HUES48 (cell line): Measurements from ENCODE around the gene TRIM42.

Source experiments
- H3K27ac ChIP-seq: one replicate; pipeline ENCODE4 v1.7.0; 2013; ENCODE audit warnings: low read depth, low read length, inconsistent platforms
- H3K27me3 ChIP-seq: 2 replicates; pipeline ENCODE4 v1.6.1; 2013; ENCODE audit warnings: mild to moderate bottlenecking, low read length; ENCODE audit not compliant: control insufficient read depth, insufficient read depth
- H3K36me3 ChIP-seq: 2 replicates; pipeline ENCODE4 v1.6.1; 2013; ENCODE audit warnings: low read length; ENCODE audit not compliant: control insufficient read depth, insufficient read depth
- H3K4me1 ChIP-seq: 2 replicates; pipeline ENCODE4 v1.6.1; 2013; ENCODE audit warnings: mild to moderate bottlenecking, low read length; ENCODE audit not compliant: control insufficient read depth, insufficient read depth
- H3K4me3 ChIP-seq: 2 replicates; pipeline ENCODE4 v1.5.1; 2013; ENCODE audit warnings: mild to moderate bottlenecking, low read depth, low read length
- H3K9ac ChIP-seq: 2 replicates; pipeline ENCODE4 v1.6.1; 2013; ENCODE audit warnings: mild to moderate bottlenecking, low read depth, low read length, moderate library complexity
- H3K9me3 ChIP-seq: 2 replicates; pipeline ENCODE4 v1.6.1; 2013; ENCODE audit warnings: low read length; ENCODE audit not compliant: control insufficient read depth, insufficient read depth

TRIM42 gene

DNA sequence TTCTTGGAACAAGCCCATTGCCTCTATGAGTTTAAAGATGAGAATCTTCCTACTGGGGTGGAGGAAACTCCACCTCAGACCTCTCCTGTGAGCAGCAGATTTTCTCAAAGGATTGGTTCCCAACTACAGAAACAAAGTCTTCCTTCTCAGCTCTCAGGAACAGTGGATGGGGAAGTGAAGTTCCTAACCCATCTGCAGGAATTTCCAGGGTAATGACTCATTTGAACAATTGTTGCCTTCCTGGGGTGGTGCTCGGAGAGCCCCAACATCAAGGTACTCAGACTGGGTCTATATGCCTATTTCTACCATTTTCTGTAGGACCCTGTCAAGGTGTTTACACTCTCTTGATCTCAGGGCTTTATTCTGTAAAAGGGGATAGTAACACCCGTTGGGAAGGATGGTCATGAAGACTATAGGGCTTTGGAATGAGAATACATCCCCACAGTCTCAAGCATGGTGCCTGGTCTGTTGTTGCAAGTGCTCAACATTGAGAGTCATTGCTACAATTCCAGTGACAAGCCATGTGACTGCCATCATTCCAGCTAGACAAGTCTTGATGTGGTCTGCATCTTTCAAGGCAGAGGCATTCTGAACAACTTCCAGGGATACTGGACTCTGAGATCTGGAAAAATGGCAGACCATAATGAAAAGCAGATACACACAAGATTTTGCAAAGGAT lies 33.0 kb downstream of the TRIM42 start:
- no peaks in the 10 kb centered on the region for H3K27me3 ChIP-seq
- no peak overlapping the region for H3K9ac ChIP-seq
- H3K4me3 ChIP-seq, result no peak overlapping the region
- peaks cover 6% of the 10 kb centered on the region; the same call in 1 of the 2 replicates for H3K4me1 ChIP-seq
- H3K36me3 ChIP-seq, result no peaks in the 10 kb centered on the region
- no peak overlapping the region for H3K27ac ChIP-seq
- H3K9me3 ChIP-seq, result peaks cover 2% of the 10 kb centered on the region; the same call in 1 of the 2 replicates

DNA sequence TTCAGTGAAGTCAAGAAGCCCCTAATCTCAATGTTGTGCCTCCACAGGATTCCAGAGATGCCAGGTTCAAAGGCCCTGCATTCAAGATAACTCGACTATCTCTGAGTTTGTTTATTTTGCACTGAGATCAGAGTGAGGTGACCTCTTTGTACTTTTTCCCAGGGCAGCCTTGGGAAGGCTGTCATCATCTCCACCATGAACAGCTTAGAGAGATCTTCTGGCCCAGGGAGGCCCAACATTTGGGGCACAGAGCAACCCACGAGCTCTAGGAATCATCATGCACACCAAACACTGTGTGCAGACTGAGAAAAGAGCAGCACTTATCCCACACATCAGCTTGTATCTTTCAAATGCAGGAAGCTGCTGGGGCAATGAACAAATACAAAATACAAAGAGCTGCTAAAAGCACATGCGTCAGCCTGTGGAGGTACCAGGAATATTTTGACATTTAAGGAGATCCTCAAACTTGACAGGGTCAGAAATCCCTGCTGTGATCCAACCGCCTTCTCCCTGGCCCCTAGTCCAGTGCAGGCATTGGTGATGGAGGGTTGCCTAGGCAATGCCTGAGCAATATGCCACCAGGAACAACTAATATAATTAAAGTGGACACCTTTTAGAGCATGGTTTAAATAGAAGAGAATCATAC lies 33.6 kb downstream of the TRIM42 start:
- Histone ChIP-seq H3K27ac (no peak overlapping the region), H3K9ac (no peak overlapping the region), H3K4me3 (no peak overlapping the region), H3K4me1 (peaks cover 6% of the 10 kb centered on the region; the same call in 1 of the 2 replicates), H3K27me3 (no peaks in the 10 kb centered on the region), H3K36me3 (no peaks in the 10 kb centered on the region), H3K9me3 (no peaks in the 10 kb centered on the region)

DNA sequence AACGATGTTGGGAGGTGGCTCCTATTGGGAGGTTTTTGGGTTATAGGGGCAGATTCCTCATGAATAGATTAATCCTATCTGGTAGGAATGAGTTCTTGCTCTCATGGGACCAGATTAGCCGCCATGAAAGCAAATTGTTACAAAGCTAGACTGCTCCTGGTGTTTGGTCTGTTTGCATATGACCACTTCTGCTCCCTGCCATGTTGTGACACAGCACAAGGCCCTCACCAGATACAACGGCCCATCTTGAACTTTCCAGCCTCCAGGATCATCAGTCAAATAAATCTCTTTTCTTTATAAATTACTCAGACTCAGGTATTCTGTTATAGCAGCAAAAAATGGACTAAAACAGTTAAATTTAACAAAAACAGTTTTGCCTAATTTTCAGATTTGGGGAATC lies 34.4 kb downstream of the TRIM42 start:
- Histone ChIP-seq H3K27me3 (no peaks in the 10 kb centered on the region), H3K9ac (no peak overlapping the region), H3K4me1 (peaks cover 6% of the 10 kb centered on the region; the same call in 1 of the 2 replicates), H3K36me3 (no peaks in the 10 kb centered on the region), H3K27ac (no peak overlapping the region), H3K9me3 (no peaks in the 10 kb centered on the region), H3K4me3 (no peak overlapping the region)

DNA sequence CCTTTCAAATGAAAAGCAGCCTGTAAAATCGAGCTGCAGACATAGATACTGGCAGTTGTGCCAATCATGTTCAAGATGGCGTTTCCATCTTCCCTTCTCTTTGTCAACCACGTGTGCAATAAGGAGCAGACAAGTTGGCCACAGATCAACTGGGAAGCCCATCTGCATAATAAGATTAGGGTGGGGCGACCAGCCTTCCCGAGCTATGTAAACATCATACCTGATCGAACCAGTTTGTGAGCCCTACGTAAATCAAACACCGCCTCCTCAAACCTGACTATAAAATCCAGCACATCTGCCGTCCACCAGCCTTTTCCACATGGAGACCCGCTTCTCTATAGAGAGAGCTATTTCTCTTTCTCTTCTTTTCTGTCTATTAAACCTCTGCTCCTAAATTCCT lies 37.2 kb downstream of the TRIM42 start:
- Histone ChIP-seq H3K4me1 (peaks cover 6% of the 10 kb centered on the region; the same call in 1 of the 2 replicates), H3K9me3 (no peaks in the 10 kb centered on the region), H3K36me3 (no peaks in the 10 kb centered on the region), H3K27ac (no peak overlapping the region), H3K4me3 (no peak overlapping the region), H3K9ac (no peak overlapping the region), H3K27me3 (no peaks in the 10 kb centered on the region)

DNA sequence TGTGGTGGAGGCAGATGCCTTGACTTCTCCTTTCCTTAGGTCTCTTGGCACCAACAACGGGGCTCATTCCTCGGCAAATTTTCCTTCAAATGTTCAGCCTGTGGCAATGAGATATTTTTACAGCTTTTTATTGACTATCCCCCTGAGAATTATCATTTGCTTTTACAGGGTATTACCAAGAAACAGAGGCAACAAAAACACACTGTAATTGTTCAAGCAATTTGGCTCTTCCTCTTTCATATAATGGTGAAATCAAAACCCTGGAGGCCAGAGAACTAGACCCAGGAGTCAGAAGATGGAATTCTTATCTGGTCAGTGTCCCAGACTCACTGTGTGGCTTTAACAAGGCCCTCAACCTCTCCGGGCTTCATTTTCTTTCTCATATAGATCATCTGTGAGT lies 40.1 kb downstream of the TRIM42 start:
- H3K4me1 ChIP-seq, result peaks cover 6% of the 10 kb centered on the region; the same call in 1 of the 2 replicates
- no peaks in the 10 kb centered on the region for H3K9me3 ChIP-seq
- H3K4me3 ChIP-seq, result no peak overlapping the region
- H3K27ac ChIP-seq, result no peak overlapping the region
- H3K36me3 ChIP-seq, result no peaks in the 10 kb centered on the region
- H3K27me3 ChIP-seq, result no peaks in the 10 kb centered on the region
- H3K9ac ChIP-seq, result no peak overlapping the region

DNA sequence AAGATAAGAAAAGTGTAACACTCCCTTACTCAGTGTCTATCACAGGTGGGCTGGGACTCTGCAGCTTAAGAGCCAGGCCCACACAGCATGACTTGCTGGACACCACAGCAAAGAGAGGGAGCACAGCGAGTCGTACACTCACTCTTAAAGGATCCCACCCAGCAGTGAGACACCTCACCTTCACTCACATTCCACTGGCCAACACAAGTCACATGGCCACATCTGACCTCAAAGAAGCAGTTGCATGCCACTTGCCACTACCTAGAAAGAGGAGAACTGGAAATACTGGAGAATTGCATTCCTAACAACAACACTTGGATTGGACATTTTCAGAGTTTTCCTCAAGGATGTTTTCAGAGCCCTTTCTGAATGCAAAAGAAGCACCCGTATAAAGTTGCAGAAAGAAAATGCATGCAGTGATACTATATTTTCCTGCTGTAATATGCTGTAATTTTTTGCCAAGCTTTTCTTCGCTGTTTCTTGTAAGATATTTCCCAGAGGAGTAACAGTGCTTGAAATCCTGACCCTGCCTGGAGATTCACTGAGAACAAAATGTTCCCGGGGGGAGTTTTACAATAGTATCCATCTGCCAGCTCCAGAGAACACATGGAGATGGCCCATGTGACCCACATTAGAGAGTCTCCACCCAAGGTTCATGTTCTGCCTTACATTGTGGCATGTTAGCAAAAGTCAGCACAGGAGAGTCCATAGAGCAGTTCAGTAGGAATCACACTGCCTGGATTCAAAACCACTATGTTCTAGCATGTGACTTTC lies 42.2 kb downstream of the TRIM42 start:
- H3K4me1 ChIP-seq, result no peaks in the 10 kb centered on the region
- no peaks in the 10 kb centered on the region for H3K9me3 ChIP-seq
- no peaks in the 10 kb centered on the region for H3K27me3 ChIP-seq
- H3K36me3 ChIP-seq, result no peaks in the 10 kb centered on the region
- no peak overlapping the region for H3K4me3 ChIP-seq
- no peak overlapping the region for H3K27ac ChIP-seq
- H3K9ac ChIP-seq, result no peak overlapping the region

DNA sequence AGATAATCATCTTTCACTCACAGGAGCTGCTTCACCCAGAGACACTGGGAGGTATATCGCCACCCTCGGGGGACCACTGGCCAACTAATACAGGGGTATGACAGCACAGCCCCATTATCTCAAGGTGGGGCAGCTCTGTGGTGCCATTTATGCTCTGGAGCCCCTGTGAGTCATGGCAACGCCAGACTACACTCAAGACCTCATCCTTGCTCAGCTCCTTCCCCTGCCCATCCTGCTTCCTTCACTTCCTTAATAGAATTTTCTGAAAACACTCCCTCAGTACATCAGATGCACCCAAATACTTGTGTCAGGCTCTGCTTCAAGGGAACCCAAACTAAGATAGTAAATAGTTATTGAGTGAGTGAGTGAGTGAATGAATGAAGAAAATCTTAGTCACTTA lies 45.7 kb downstream of the TRIM42 start:
- no peaks in the 10 kb centered on the region for H3K27me3 ChIP-seq
- no peak overlapping the region for H3K27ac ChIP-seq

DNA sequence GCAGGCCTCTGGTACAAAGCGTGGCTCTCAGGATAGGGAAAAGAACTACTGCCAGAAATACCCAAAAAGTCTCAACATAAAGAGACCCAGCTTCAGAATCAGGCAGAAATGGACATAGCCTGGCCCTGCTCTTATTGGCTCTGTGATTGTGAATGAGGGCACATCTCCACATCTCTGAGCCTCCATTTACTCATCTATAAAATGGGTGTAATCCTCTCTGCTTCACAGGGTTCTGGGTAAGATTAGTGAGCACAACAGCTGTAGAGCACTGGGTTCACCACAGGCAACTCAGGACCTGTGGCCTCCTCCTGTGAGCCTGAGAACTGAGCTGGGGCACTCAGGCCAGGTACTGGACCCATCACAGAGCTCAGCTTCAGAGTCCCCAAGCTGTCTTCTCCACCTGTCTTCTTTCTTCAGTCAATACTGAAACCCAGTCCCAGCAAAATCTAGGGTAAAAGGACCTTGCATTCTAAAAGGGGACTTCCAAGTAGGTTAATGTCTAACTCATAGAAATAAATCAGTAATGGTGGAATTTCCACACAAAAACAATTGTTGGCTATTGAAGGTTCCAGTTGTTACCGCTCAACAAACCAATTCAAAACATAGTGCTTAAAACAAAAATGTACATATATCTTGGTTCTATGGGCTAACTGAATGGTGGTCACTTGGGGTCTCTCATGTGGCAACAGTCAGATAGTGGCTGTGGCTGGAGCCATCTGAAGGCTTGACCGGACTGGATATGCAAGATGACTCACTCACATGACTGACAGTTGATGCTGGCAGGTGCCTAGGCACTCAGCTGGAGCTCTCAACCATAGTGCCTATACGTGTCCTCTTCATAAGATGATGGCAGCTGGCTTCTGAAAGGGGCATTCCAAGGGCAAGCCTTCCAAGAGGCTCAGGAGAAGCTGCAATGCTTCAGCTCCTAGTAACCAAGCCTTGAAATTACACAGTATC lies 47.3 kb downstream of the TRIM42 start:
- H3K36me3 ChIP-seq, result no peaks in the 10 kb centered on the region
- H3K27ac ChIP-seq, result no peak overlapping the region
- peaks cover 6% of the 10 kb centered on the region; the same call in 1 of the 2 replicates for H3K4me1 ChIP-seq
- no peak overlapping the region for H3K9ac ChIP-seq
- no peaks in the 10 kb centered on the region for H3K27me3 ChIP-seq
- no peak overlapping the region for H3K4me3 ChIP-seq
- H3K9me3 ChIP-seq, result no peaks in the 10 kb centered on the region

More for the DNA sequence above, 45.7 kb downstream of the TRIM42 start:
- peaks cover 6% of the 10 kb centered on the region; the same call in 1 of the 2 replicates for H3K4me1 ChIP-seq
- no peaks in the 10 kb centered on the region for H3K36me3 ChIP-seq
- H3K9me3 ChIP-seq, result no peaks in the 10 kb centered on the region
- no peak overlapping the region for H3K9ac ChIP-seq
- H3K4me3 ChIP-seq, result no peak overlapping the region

DNA sequence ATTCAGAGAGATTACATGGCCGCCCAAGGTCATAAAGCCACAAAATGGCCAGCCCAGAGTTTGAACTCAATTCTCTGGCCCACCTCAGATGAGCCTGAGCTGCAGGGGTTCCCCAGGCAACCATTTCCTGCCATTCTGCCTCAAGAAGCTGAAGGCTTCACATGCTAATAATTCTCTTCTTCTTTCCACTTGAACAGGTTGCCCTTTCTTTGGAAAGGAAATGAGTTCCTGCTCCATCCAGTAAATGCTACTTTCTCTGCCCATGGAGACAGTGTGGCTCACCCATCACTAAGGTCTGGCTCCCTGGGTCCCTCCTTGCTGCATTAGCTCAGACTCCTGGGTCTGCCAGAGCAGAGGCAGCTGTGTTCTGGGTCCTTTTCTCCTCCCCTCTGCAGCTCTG lies 48.2 kb downstream of the TRIM42 start:
- Histone ChIP-seq H3K27ac (no peak overlapping the region), H3K36me3 (no peaks in the 10 kb centered on the region), H3K9ac (no peak overlapping the region), H3K9me3 (no peaks in the 10 kb centered on the region), H3K27me3 (no peaks in the 10 kb centered on the region), H3K4me3 (no peak overlapping the region), H3K4me1 (peaks cover 6% of the 10 kb centered on the region; the same call in 1 of the 2 replicates)

DNA sequence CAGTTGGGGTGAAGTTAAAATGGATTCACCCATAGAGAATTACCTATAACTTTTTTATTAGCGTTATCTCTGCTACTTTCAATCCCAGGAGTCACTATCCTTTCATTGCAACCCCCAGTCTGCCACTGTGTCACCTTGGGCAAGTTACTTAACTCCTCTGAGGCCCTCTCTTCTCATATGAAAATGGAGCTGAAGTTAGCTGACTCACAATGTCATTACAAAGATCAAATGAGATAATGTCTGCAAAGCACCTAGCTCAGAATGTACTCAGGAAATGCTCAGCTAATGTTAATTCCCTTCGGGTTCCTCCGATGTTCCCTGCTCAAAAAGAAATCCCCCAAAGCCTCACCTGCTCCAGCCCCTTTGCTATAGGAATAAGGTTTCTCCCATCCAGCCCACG lies 50.0 kb downstream of the TRIM42 start:
- no peak overlapping the region for H3K4me3 ChIP-seq
- H3K27ac ChIP-seq, result no peak overlapping the region
- no peaks in the 10 kb centered on the region for H3K27me3 ChIP-seq
- H3K4me1 ChIP-seq, result peaks cover 6% of the 10 kb centered on the region; the same call in 1 of the 2 replicates
- no peaks in the 10 kb centered on the region for H3K9me3 ChIP-seq
- H3K9ac ChIP-seq, result no peak overlapping the region
- H3K36me3 ChIP-seq, result no peaks in the 10 kb centered on the region
